Type B pancreatic cell (in vitro differentiated cells): ENCODE measurements around the gene DLX5. TPM values are rescaled to one million over a fixed set of nuclear protein-coding genes. Genes with fewer than 3 reads are reported as not detected.
A peak's percentile ranks its signal among the peaks of the same experiment; 100 is the strongest.

Experiments
- DNase-seq: peaks from one replicate; pipeline ENCODE4 v3.0.0; 2021; ENCODE audit warnings: mixed read lengths; ENCODE audit not compliant: unreplicated experiment; ENCODE audit errors: extremely low spot score
- H3K27ac Mint-ChIP-seq: 2 replicates; pipeline ENCODE4 v1.8.0; 2021; ENCODE audit warnings: mild to moderate bottlenecking, mixed read lengths
- H3K27me3 Mint-ChIP-seq: 2 replicates; pipeline ENCODE4 v1.8.0; 2021; ENCODE audit warnings: mixed read lengths
- H3K36me3 Mint-ChIP-seq: 2 replicates; pipeline ENCODE4 v1.8.0; 2021; ENCODE audit warnings: mixed read lengths
- H3K4me1 Mint-ChIP-seq: one replicate; pipeline ENCODE4 v1.8.0; 2021; ENCODE audit warnings: mixed read lengths; ENCODE audit not compliant: unreplicated experiment
- H3K4me3 Mint-ChIP-seq: 2 replicates; pipeline ENCODE4 v1.8.0; 2021; ENCODE audit warnings: mild to moderate bottlenecking, mixed read lengths
- H3K9me3 Mint-ChIP-seq: 2 replicates; pipeline ENCODE4 v1.8.0; 2021; ENCODE audit warnings: mixed read lengths
- CTCF ChIP-seq: fragments of 200-600 bp; sonication (generic); conservative IDR thresholded peaks from 2 replicates; pipeline ENCODE4 v1.5.0; 2021; ENCODE audit warnings: antibody characterized with exemption, mild to moderate bottlenecking
- total RNA-seq: library from RNA; stranded (reverse); gene quantifications from 2 replicates; pipeline ENCODE4 v1.2.1, GENCODE V29; 2021; ENCODE audit warnings: low replicate concordance

Gene DLX5
- total RNA-seq, 1 donor from 2014 or later, result 37.9 TPM

GRCh38 chr7:96985992-96986391 is 38.6 kb downstream of the DLX5 start:
- TF ChIP-seq CTCF, result no peak
- peaks cover 14% of the 10 kb centered on the region for H3K4me1 Mint-ChIP-seq
- peaks cover 6% of the 10 kb centered on the region for H3K9me3 Mint-ChIP-seq
- H3K4me3 Mint-ChIP-seq, result no peak overlapping the region
- DNase-seq, result no peak
- H3K27ac Mint-ChIP-seq, result no peak overlapping the region
- H3K27me3 Mint-ChIP-seq, result peaks cover 67% of the 10 kb centered on the region
- H3K36me3 Mint-ChIP-seq, result no peaks in the 10 kb centered on the region

- Mint-ChIP-seq H3K27me3 (peaks cover 34% of the 10 kb centered on the region), H3K9me3 (peaks cover 11% of the 10 kb centered on the region), H3K27ac (no peak overlapping the region), H3K36me3 (peaks cover 4% of the 10 kb centered on the region), H3K4me3 (no peak overlapping the region), H3K4me1 (no peaks in the 10 kb centered on the region)
- DNase-seq, result no peak
- no peak for TF ChIP-seq CTCF
Measured at GRCh38 chr7:96982586-96982985, 42.0 kb downstream of the DLX5 start.

- Mint-ChIP-seq H3K27me3 (peaks cover 19% of the 10 kb centered on the region), H3K27ac (peak overlapping the region; percentile 65), H3K4me1 (no peaks in the 10 kb centered on the region)
Measured at GRCh38 chr7:96979551-96980276, 44.9 kb downstream of the DLX5 start.

GRCh38 chr7:96977445-96977844 is 47.2 kb downstream of the DLX5 start:
- Mint-ChIP-seq H3K27me3 (peaks cover 17% of the 10 kb centered on the region), H3K9me3 (peaks cover 5% of the 10 kb centered on the region), H3K4me1 (no peaks in the 10 kb centered on the region), H3K27ac (no peak overlapping the region), H3K4me3 (no peak overlapping the region), H3K36me3 (peaks cover 4% of the 10 kb centered on the region)
- no peak for TF ChIP-seq CTCF
- DNase-seq, result no peak

More at GRCh38 chr7:96979551-96980276, 44.9 kb downstream of the DLX5 start:
- no peak for TF ChIP-seq CTCF
- Mint-ChIP-seq H3K36me3 (peaks cover 4% of the 10 kb centered on the region), H3K4me3 (no peak overlapping the region), H3K9me3 (peaks cover 11% of the 10 kb centered on the region)
- DNase-seq, result no peak

GRCh38 chr7:96976106-96976505 is 48.5 kb downstream of the DLX5 start:
- H3K9me3 Mint-ChIP-seq, result peaks cover 5% of the 10 kb centered on the region
- no peak for TF ChIP-seq CTCF
- H3K27me3 Mint-ChIP-seq, result peaks cover 16% of the 10 kb centered on the region
- no peak for DNase-seq
- H3K4me1 Mint-ChIP-seq, result no peaks in the 10 kb centered on the region
- H3K4me3 Mint-ChIP-seq, result no peak overlapping the region
- H3K27ac Mint-ChIP-seq, result no peak overlapping the region
- H3K36me3 Mint-ChIP-seq, result peaks cover 4% of the 10 kb centered on the region
